IMR-90 (cell line): Measurements from ENCODE around the gene KLHL13. TPM values are rescaled to one million over a fixed set of nuclear protein-coding genes. Genes with fewer than 3 reads are reported as not detected.
"Not testable (repeated sequence)": the region's sequence is repeated elsewhere in the genome, so short reads cannot be mapped to it uniquely, and the experiment has no call there.

Source experiments
- ATAC-seq: fragments of 200-7000 bp; cut with Tn5 transposase; 2 replicates; pipeline ENCODE4 v1.9.1; 2020; ENCODE audit warnings: low read depth, mild to moderate bottlenecking, moderate library complexity
- BruUV-seq: library from RNA; stranded (reverse); fragments of 400-500 nt; replicated peaks from 2 replicates; lab custom pipeline; 2021; lab: Mats Ljungman, UMichigan
- CTCF ChIA-PET: fragments of 300-600 bp; formaldehyde crosslinking; extraction: SDS; loops from one replicate; lab custom pipeline; 2021; ENCODE audit warnings: antibody characterized with exemption; lab: Yijun Ruan, JAX
- POLR2A ChIA-PET: fragments of 300-600 bp; sonication (Branson Sonifier 250); formaldehyde crosslinking; loops from one replicate; lab custom pipeline; 2022; ENCODE audit warnings: antibody characterized with exemption; ENCODE audit not compliant: unreplicated experiment; lab: Charles Lee
- DNase-seq: peaks from one replicate; pipeline ENCODE4 v3.0.0; 2013
- H2AFZ ChIP-seq: replicated peaks from 2 replicates; pipeline ENCODE3; 2013; ENCODE audit warnings: low read length, mild to moderate bottlenecking; ENCODE audit not compliant: poor library complexity
- H2AK5ac ChIP-seq: 2 replicates; pipeline ENCODE4 v1.6.1; 2013; ENCODE audit warnings: low read depth, low read length, inconsistent platforms
- H2AK9ac ChIP-seq: replicated peaks from 2 replicates; pipeline ENCODE3; 2013; ENCODE audit warnings: mild to moderate bottlenecking, low read depth, low read length, moderate library complexity; ENCODE audit not compliant: poor library complexity
- H2BK120ac ChIP-seq: 2 replicates; pipeline ENCODE4 v1.6.1; 2013; ENCODE audit warnings: low read depth, low read length, inconsistent platforms
- H2BK15ac ChIP-seq: 3 replicates; pipeline ENCODE4 v1.6.1; 2013; ENCODE audit warnings: low read depth, low read length, inconsistent platforms
- H2BK20ac ChIP-seq: 2 replicates; pipeline ENCODE4 v1.6.1; 2013; ENCODE audit warnings: low read depth, mild to moderate bottlenecking, inconsistent platforms, low read length, moderate library complexity
- H2BK5ac ChIP-seq: 2 replicates; pipeline ENCODE4 v1.6.1; 2013; ENCODE audit warnings: mild to moderate bottlenecking, low read depth, low read length, inconsistent platforms; ENCODE audit not compliant: poor library complexity, severe bottlenecking
- H3K14ac ChIP-seq: replicated peaks from 2 replicates; pipeline ENCODE4 v1.6.1; 2013; ENCODE audit warnings: low read depth, low read length, inconsistent platforms
- H3K18ac ChIP-seq: 2 replicates; pipeline ENCODE4 v1.6.1; 2013; ENCODE audit warnings: low read depth, low read length, control low read depth
- H3K23ac ChIP-seq: 2 replicates; pipeline ENCODE4 v1.6.1; 2013; ENCODE audit warnings: low read depth, low read length, inconsistent platforms
- H3K27ac ChIP-seq: 2 replicates; pipeline ENCODE4 v1.5.1; 2013; ENCODE audit warnings: mild to moderate bottlenecking, control low read depth, low read length; ENCODE audit not compliant: insufficient read depth
- H3K27me3 ChIP-seq: 2 replicates; pipeline ENCODE4 v1.6.1; 2013; ENCODE audit warnings: low read length; ENCODE audit not compliant: control insufficient read depth, insufficient read depth
- H3K36me3 ChIP-seq: 2 replicates; pipeline ENCODE4 v1.6.1; 2013; ENCODE audit warnings: low read length, mixed read lengths; ENCODE audit not compliant: control insufficient read depth, insufficient read depth
- H3K4ac ChIP-seq: 2 replicates; pipeline ENCODE4 v1.6.1; 2013; ENCODE audit warnings: low read depth, low read length, inconsistent platforms
- H3K4me1 ChIP-seq: 2 replicates; pipeline ENCODE4 v1.6.1; 2013; ENCODE audit warnings: low read length, mixed read lengths; ENCODE audit not compliant: control insufficient read depth, insufficient read depth
- H3K4me2 ChIP-seq: 2 replicates; pipeline ENCODE4 v1.6.1; 2013; ENCODE audit warnings: low read depth, mild to moderate bottlenecking, control low read depth, low read length, moderate library complexity
- H3K4me3 ChIP-seq: 2 replicates; pipeline ENCODE4 v1.5.1; 2013; ENCODE audit warnings: low read depth, mild to moderate bottlenecking, control low read depth, low read length, moderate library complexity; ENCODE audit not compliant: insufficient read depth
- H3K56ac ChIP-seq: 2 replicates; pipeline ENCODE4 v1.6.1; 2013; ENCODE audit warnings: low read length, inconsistent platforms; ENCODE audit not compliant: insufficient read depth; ENCODE audit errors: extremely low read depth
- H3K79me1 ChIP-seq, 2 experiments: 2 replicates each; pipeline ENCODE4 v1.6.1; 2013; ENCODE audit warnings: low read length in 2 of 2, inconsistent platforms in 1 of 2, low read depth in 1 of 2
- H3K9ac ChIP-seq: 2 replicates; pipeline ENCODE4 v1.6.1; 2013; ENCODE audit warnings: low read depth, low read length, control low read depth
- H3K9me1 ChIP-seq: 2 replicates; pipeline ENCODE4 v1.6.1; 2013; ENCODE audit warnings: low read length, inconsistent platforms; ENCODE audit not compliant: insufficient read depth
- H3K9me3 ChIP-seq: 2 replicates; pipeline ENCODE4 v1.6.1; 2013; ENCODE audit warnings: low read length; ENCODE audit not compliant: control insufficient read depth, insufficient read depth
- H4K20me1 ChIP-seq: 2 replicates; pipeline ENCODE4 v1.6.1; 2013; ENCODE audit warnings: low read length, inconsistent platforms; ENCODE audit not compliant: insufficient read depth
- H4K5ac ChIP-seq: 2 replicates; pipeline ENCODE4 v1.6.1; 2013; ENCODE audit warnings: mild to moderate bottlenecking, low read depth, low read length, control low read depth
- H4K8ac ChIP-seq, 2 experiments: 2 replicates each; pipeline ENCODE4 v1.6.1; 2013; ENCODE audit warnings: low read depth in 2 of 2, low read length in 2 of 2, control low read depth in 1 of 2, inconsistent platforms in 1 of 2
- H4K91ac ChIP-seq: 2 replicates; pipeline ENCODE4 v1.6.1; 2013; ENCODE audit warnings: low read depth, low read length, inconsistent platforms; ENCODE audit not compliant: insufficient read depth
- FOS ChIP-seq: fragments of 150-350 bp; IDR thresholded peaks from 2 replicates; pipeline ENCODE4 v1.6.1; 2016; ENCODE audit warnings: low read depth, low read length
- MAFK ChIP-seq: IDR thresholded peaks from 2 replicates; pipeline ENCODE4 v1.6.1; 2012; ENCODE audit warnings: low read depth, low read length, improper control_type of control experiment
- MAZ ChIP-seq: IDR thresholded peaks from 2 replicates; pipeline ENCODE4 v1.6.1; 2012; ENCODE audit warnings: low read depth, mild to moderate bottlenecking, low read length, improper control_type of control experiment, moderate library complexity, borderline replicate concordance
- WGBS, 2 experiments: methylation state at CpG; one replicate each; pipeline versions ENCODE4 v1.1.5 to v1.1.7; 2013; ENCODE audit warnings: missing lambda C conversion rate in 2 of 2; ENCODE audit not compliant: insufficient read length in 1 of 2; ENCODE audit errors: extremely low coverage in 2 of 2; 5-methylcytosine and 5-hydroxymethylcytosine counted together
- dilution Hi-C: fragments of 300-500 bp; cut with HindIII; formaldehyde crosslinking; loops from one replicate; pipeline ENCODE4 v1.14.3; 2018; ENCODE audit warnings: low sequenced_read_pairs; ENCODE audit not compliant: unreplicated experiment
- in situ Hi-C: fragments of 300-500 bp; cut with MboI; formaldehyde crosslinking; loops from 3 replicates; pipeline ENCODE4 v1.14.3; 2019; ENCODE audit warnings: low sequenced_read_pairs, inconsistent platforms, mixed read lengths
- intact Hi-C: fragments of 100-400 bp; cut with micrococcal nuclease; formaldehyde crosslinking; loops from 2 replicates; pipeline ENCODE4 v1.10.0; 2022
- polyA plus RNA-seq, 3 experiments: library from polyadenylated mRNA; depleted of rRNA; stranded (reverse); fragments of >200 nt; gene quantifications; 2 replicates each; pipeline ENCODE4 v1.2.3, GENCODE V29; 2012; ENCODE audit warnings: low replicate concordance in 1 of 3
- total RNA-seq: library from RNA; depleted of rRNA; stranded (reverse); fragments of >200 nt; gene quantifications from 2 replicates; pipeline ENCODE4 v1.2.3, GENCODE V29; 2012
- TF ChIP-seq, protein P1 (sequence below): fragments of 150-350 bp; IDR thresholded peaks from 2 replicates; pipeline ENCODE4 v1.6.1; 2016; ENCODE audit warnings: low read depth, mild to moderate bottlenecking, low read length, moderate library complexity, borderline replicate concordance

The KLHL13 gene
- total and polyA plus RNA-seq, 2 of the 4 experiments (the other 2 are of a cell fraction): 4.0 to 12.5 TPM

GRCh38 chrX:118126286-118126685 is 9.7 kb upstream of the KLHL13 start:
- ChIA-PET POLR2A (interaction anchor here (0.6 kb wide), 1 partner anchor 9 kb away, joined by 4 read pairs; no protein-coding TSS in a partner anchor), CTCF (no interaction called here)
- Histone ChIP-seq H4K5ac (no peak overlapping the region), H3K18ac (no peak overlapping the region), H2AFZ (no peak overlapping the region), H3K36me3 (no peaks in the 10 kb centered on the region), H3K79me1 (no peaks in the 10 kb centered on the region), H3K56ac (no peak overlapping the region), H2BK20ac (no peak overlapping the region), H2BK120ac (no peak overlapping the region), H3K9me3 (no peaks in the 10 kb centered on the region), H3K23ac (no peak overlapping the region), H2AK5ac (no peak overlapping the region), H4K20me1 (no peaks in the 10 kb centered on the region), H3K9me1 (no peaks in the 10 kb centered on the region), H4K91ac (no peak overlapping the region), H2BK15ac (no peak overlapping the region), H2BK5ac (no peak overlapping the region), H3K4me2 (no peak overlapping the region), H4K8ac (no peak overlapping the region), H3K4me3 (no peak overlapping the region), H3K27ac (no peak overlapping the region), H3K14ac (no peak overlapping the region), H3K4ac (no peak overlapping the region), H3K4me1 (no peaks in the 10 kb centered on the region), H2AK9ac (no peak overlapping the region), H3K27me3 (no peaks in the 10 kb centered on the region), H3K9ac (no peak overlapping the region)
- no TSS peak for BruUV-seq
- ATAC-seq: no peak
- TF ChIP-seq MAZ: no peak
- no peak for TF ChIP-seq MAFK
- TF ChIP-seq FOS: no peak
- TF ChIP-seq, protein P1, sequence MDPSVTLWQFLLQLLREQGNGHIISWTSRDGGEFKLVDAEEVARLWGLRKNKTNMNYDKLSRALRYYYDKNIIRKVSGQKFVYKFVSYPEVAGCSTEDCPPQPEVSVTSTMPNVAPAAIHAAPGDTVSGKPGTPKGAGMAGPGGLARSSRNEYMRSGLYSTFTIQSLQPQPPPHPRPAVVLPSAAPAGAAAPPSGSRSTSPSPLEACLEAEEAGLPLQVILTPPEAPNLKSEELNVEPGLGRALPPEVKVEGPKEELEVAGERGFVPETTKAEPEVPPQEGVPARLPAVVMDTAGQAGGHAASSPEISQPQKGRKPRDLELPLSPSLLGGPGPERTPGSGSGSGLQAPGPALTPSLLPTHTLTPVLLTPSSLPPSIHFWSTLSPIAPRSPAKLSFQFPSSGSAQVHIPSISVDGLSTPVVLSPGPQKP: no peak
- intact Hi-C loops: no loop called here
- dilution Hi-C loops: no loop called here
- in situ Hi-C loops: no loop called here
- no CpG with 5 or more reads among the region's 2 CpGs for WGBS, 2 experiments
- no peak for DNase-seq

GRCh38 chrX:118124243-118124642 is 7.6 kb upstream of the KLHL13 start:
- H2AK9ac ChIP-seq, H2BK5ac ChIP-seq, H2BK20ac ChIP-seq, H3K27ac ChIP-seq, H3K23ac ChIP-seq, CTCF ChIA-PET, H4K5ac ChIP-seq, ATAC-seq, H4K91ac ChIP-seq, DNase-seq, H3K18ac ChIP-seq, in situ Hi-C loops, H3K9me1 ChIP-seq, H4K8ac ChIP-seq, H2BK15ac ChIP-seq, H3K4ac ChIP-seq, H2AFZ ChIP-seq, dilution Hi-C loops, H2AK5ac ChIP-seq, H3K14ac ChIP-seq, H2BK120ac ChIP-seq, H3K4me3 ChIP-seq, H3K9ac ChIP-seq, H3K4me2 ChIP-seq, H3K27me3 ChIP-seq, H3K9me3 ChIP-seq, H3K4me1 ChIP-seq, BruUV-seq, H3K79me1 ChIP-seq, POLR2A ChIA-PET, intact Hi-C loops, H3K36me3 ChIP-seq, H4K20me1 ChIP-seq, H3K56ac ChIP-seq: not testable (repeated sequence)
- WGBS, 2 experiments: no CpG with 5 or more reads among the region's 4 CpGs
